Daoy (cell line): ENCODE measurements around the gene ZNF367. TPM values are rescaled to one million over a fixed set of nuclear protein-coding genes. Genes with fewer than 3 reads are reported as not detected.

ENCODE experiments used
- DNase-seq: peaks from one replicate; pipeline ENCODE4 v3.0.0-alpha.2; 2015; ENCODE audit warnings: low read depth
- total RNA-seq: library from RNA; depleted of rRNA; stranded (reverse); fragments of >200 nt; shearing (Covaris generic); gene quantifications from 2 replicates; pipeline ENCODE4 v1.2.3, GENCODE V29; 2014

The ZNF367 gene
- total RNA-seq, 1 experiment from 2014 or later = 23.8 TPM

DNA sequence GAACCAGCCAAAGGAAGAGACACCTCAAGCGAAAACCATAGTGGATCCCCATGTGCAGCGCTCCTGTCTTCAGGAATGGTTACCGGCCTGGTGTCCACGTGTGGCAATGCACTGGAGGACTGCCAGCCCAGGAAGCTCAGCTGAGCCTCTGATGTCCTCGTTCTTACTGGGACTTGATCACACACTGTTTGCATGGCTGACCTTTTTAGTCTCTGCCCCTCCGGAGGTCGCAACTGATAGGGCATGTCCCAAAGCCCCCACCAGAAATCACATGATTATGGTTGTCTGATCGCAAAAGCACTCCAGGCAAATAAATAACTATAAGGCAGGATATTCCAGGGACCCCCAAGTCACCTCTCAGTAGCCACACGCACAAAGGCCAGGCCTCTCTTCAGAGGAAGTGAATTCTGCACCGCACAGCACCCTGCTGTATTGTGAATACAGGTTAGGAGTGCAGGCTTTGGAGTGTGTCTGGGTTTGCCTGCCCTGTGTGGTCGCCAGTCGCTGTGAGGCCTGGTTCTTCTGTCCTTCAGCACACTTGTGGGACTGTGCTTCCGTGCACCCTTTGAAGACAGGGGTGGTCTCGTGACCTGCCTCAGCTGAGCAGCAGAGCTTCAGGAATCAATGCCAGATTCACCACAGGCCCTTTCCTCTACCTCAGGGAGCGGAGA is 18.4 kb upstream of the ZNF367 start:
- no peak for DNase-seq

DNA sequence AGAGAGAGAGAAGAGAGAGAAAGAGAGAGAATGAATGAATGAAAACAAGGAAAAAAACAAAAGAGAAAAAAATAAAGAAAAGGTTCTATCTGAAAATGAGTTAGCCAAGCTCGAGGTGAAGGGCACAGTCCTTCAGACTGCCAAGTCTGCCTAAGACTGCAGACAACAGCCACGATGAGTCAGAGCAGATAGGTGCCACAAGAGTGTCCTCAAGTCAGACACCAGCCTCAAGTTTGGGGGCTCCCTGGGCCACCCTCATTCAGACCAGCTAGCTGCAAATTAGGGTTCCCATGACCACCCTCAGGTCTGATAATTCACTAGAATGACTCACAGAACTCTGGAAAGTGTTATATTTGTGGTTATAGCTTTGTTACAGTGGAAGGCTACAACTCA is 17.9 kb upstream of the ZNF367 start:
- no peak for DNase-seq

DNA sequence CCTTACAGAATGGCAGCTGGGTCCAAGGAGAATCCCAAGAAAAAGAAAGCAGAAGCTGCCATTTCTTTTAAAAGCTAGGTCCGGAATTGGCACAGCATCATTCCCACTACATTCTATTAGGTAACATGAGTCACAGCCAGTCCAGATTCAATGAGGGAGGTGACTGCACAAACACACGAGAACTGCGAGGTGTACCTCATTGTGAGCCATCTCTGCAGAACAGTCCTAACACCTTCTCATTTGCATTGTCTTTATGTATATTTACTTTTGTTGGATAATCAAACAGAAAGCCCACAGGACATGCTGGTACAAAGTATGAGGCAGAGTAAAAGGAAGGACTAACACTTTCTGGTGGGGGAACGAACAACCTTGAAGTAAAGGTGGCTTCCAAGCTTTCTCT is 17.2 kb upstream of the ZNF367 start:
- no peak for DNase-seq

DNA sequence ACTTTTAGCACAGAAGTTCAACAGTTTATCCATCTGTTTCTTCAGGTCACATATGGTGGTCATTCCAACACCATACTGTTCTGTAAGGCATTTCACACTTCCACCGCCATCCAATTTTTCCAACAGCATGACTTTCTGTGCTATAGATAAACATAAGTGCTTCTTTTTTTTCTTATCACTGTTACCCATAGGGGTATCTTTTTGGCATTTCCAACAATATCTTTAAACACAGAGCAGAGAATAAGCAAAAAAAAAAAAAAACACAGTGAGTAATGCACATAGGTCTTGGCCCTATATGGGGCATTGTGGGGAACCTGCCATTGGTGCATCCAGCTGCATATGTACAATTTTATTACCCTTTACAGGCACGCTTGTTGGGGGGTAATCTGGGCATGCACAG is 12.2 kb upstream of the ZNF367 start:
- DNase-seq = no peak

DNA sequence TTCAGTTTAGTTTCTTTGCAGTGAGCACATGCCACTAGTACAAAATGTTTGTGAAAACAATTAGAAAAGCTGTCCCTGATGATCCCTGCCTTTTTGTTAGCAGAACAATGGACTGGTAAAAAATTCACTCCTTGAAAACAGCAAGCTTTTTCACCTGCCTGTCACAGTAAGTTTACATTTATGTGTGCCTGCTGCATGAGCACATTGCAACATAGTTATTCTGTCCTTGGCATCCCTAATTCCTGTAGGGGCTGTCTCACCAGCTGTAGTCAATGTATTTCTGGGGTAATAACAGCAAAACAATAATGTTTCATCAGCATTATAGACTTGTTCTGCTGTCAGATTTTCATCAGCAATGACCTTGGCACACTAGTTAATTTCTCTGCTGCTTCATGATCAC is 11.6 kb upstream of the ZNF367 start:
- DNase-seq = no peak

DNA sequence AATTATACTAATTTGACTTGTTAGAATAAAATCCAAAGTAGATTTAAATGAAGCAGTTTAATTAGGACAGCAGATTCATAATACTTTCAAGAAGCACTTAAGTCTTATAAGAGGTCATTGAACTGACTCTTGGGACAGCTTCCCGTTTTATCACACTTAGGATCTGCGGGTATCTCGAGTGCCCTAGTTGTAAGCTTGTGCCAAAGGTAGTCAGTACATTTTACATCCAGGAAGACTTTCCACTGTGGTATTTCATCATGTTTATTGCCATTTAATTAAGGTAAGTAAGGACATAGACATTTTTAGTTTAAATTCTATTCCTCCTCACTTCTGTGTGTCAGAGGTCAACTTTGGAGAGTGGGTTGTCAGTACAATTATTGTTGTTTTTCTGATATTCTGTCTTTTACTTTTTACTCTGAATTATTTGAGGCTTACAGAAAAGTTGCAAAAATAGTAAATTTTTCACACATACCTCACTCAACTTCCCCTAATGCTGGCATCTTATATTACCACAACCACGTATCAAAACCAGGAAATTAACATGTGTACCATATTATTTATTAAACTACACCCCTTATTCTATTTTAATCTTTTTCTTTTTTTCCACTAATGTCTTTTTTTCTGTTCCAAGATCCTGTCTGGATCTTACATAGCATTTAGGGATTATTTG is 7.5 kb upstream of the ZNF367 start:
- no peak for DNase-seq

DNA sequence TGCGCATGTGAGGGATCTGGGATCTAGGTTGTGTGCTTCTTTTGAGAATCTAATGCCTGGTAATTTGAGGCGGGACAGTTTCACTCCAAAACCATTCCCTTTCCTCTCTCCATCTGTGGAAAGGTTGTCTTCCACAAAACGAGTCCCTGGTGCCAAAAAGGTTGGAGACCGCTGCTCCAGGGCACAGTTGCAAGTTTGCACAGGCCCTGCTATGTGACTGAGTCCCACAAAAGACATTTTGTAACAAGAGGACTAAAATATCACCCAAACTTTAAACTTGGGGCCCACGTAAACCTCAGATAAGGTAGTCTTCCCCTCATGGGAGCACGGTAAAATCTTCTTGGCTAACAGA is 5.8 kb upstream of the ZNF367 start:
- no peak for DNase-seq

DNA sequence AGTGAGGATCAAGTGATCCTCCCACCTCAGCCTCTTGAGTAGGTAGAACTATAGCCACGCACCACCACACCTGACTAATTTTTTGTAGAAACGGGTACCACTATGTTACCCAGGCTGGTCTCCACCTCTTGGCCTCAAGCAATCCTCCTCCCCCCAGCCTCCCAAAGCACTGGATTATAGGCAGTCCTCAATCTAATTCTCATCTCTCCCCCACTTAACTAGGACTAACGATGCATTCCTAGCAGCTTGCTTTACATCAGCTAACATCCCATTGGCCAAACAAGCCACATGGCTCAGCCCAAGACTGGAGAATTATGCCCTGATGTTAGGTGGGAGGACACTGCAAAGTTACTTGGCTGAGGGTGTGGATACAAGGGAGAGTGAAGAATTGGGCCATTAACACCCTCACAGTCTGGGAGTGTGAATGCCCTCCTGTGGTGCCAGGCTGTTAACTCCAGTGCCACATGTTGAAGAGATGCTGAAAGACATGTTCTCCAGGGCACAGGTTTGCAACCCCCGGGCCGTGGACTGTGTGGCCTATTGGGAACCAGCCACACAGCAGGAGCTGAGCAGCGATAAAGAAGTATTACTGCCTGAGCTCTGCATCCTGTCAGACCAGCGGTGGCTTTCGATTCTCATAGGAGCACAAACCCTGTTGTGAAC is 5.3 kb upstream of the ZNF367 start:
- DNase-seq = no peak

DNA sequence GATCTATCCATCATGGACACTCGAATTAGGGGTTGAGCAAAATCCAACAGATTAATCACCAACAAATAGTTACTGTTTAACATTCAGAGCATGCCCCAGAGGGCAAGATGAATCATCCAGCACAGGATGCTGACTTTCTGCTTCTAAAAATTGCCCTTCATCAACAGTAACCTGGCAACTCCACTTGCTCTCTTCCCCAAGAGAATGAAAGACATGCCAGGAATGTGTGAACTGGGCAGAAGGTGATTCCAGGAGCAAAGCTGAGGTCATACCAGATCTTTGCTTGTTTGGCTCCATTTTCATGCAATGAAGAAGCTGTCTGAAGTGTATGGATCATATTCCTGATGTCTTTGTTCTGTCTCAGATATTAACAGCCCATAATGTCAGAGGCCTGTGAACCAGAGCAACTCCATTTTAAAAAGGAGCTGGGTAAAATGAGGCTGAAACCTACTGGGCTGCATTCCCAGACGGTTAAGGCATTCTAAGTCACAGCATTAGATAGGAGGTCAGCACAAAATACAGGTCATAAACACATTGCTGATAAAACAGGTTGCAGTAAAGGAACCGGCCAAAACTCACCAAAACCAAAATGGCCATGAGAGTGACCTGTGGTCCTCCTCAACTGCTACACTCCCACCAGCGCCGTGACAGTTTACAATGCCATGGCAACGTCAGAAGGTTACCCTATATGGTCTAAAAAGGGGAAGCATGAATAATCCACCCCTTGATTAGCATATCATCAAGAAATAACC is 2.5 kb upstream of the ZNF367 start:
- peak; percentile 98 for DNase-seq

DNA sequence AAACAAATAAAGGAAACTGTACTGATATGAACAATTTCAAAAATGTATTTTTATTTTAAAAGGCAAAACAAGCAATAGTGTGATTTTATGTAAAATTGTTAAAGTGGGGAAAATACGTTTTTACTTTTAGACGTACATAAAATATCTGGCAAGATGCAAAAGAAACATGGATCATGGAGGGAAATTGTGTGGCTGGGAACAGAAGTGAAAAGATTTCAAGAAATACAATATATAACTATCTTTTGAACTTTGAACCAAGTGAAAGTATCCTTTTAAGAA is 1.5 kb upstream of the ZNF367 start:
- DNase-seq = no peak

DNA sequence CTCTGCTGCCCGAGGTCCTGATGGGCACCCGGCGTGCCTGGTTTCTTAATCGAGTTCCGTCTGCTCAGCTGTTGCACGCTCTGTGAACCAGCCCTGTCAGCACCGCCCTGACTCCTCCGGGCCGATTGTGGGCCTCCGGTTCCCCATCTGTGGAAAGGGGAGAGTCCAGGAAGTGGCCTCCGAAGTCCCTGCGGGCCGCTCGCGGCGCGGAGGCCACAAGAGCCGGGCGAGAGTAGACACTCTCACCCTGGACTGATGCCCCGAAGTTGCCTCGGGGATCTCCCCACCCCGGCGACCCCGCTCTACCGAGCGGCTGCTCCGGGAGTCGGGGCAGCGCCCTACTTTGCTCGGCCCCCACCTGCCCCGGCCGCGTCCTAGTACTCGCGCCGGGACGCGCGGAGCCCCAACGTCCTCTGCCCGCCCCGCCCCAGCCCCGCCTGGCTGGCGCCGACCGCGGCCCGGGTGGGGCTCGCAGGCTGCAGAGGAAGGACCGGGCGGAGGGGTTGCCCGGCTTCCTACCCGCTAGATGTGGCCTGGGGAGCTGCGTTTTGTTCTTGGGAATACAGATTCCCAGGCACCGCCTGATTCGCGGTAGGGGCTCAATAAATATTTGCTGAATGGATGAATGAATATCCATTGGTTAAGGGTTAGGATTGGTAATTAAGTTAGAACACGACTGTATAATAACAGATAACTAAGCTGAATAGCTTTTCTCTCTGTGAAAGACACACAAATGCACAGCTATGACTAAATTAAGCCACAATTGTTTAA is 935 bp upstream of the ZNF367 start:
- peak; percentile 88 for DNase-seq

DNA sequence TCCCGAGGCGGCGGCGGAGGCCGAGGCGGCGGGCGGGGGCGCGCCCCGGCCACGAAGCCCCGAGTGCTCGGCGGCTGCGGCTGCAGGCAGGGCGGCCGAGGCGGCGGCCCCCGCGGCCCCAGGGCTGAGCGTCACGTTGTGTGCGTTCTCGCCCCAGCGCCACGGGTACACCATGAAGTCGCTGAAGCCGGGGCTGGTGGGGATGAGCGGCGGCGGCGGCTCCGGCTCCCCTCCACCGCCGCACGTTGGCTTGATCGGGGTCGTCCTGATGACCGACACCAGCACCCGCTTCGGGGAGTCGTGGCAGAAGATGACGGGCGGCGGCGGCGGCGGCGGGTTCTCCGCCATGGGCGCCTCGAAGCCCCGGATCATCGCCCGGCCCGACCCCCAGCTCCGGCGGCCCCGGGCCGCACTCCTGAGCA is 498 bp downstream of the ZNF367 start:
- no peak for DNase-seq

DNA sequence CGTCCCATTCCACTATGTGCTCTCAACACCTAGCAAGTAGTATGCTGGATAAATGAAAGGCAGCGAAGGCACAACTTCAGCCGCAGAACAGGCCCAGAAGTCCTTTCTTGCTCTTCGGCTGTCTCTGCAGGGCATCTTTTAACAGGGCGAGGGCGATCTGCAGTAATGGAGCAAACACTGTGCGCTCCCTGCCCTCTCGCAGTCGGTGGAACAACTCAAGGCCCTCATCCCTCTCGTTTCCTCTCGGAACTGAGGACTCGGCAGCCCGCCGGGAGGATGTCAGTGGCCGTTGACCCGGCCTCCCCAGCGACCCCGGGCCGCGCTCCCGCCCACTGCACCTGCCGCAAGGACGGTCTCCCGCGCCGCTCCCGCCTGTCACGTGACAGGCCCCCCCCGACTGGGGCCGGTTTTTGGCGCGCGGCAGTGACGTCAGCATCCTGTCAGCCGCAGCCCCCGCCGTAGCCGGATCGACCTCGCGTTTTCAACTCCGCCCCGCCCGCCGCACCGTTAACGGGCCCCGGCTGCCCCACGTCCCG is 1.1 kb downstream of the ZNF367 start:
- peak; percentile 94 for DNase-seq

DNA sequence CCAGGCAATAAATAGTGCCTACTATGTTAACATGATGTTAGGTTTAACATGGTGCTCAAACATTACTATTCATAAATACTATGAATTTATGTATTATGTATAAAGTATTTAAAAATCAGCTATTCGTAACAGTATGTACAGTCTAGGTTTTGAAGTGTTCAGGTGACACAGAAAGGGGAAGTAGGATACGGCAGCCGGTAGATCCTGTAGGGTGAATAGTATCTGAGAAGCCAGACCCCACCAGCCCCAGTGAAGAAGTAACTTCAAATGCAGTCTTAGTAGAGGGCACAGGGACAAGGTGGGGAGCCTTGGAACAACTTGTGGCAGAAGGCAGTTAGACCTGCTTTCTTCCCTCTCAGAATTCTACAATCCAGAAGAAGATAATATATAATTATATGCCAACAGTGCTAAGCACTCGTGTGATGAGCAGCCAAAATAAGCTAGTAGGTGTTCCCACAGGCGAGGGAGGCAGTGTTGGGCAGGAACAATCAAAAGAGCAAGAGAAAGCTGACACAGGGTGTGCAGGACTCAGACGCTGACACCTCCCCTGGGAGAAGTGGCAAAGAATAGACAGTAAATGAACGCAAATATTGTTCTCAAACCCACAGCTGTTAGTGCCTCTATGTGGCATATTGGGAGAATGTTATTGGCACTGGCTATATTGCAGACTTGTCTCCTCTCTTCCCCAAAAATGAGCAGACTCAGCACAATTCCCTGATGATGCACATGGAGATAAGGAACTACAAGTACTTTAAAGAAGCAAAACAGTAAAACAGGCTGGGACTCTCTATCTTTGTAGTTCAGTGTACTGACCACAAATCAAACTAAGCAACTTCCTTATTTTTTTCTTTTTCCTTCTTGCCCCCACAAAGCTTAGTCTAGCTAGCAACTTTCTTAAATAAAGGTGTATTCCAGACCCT is 4.6 kb downstream of the ZNF367 start:
- DNase-seq = no peak

DNA sequence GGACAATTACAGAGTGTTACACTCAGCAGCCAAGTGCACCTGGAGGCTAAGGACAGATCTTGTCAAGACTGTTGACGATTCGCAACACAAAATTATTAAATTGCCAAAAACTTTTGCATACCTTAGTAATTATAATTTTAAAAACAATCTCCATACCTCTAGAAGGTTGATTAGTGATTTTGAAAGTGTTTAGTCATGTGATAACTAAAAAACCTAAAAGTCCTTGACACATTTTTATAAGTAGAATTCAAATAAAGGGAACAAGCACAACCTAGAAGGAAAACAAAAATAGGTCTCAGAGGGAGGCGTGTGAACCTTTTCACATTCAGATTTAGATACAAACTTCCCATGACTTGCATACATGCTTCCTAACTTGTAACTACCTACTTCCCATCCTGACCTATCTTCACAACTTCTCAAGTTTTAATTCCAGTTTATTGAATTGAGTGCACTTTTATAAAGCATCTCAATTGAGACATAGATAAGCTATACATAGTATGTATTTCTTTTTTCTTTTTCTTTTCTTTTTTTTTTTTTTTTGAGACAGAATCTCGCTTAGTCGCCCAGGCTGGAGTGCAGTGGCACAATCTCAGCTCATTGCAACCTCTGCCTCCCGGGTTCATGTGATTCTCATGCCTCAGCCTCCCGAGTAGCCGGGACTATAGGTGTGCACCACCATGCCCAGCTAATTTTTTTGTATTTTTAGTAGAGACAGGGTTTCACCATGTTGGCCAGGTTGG is 5.8 kb downstream of the ZNF367 start:
- no peak for DNase-seq

DNA sequence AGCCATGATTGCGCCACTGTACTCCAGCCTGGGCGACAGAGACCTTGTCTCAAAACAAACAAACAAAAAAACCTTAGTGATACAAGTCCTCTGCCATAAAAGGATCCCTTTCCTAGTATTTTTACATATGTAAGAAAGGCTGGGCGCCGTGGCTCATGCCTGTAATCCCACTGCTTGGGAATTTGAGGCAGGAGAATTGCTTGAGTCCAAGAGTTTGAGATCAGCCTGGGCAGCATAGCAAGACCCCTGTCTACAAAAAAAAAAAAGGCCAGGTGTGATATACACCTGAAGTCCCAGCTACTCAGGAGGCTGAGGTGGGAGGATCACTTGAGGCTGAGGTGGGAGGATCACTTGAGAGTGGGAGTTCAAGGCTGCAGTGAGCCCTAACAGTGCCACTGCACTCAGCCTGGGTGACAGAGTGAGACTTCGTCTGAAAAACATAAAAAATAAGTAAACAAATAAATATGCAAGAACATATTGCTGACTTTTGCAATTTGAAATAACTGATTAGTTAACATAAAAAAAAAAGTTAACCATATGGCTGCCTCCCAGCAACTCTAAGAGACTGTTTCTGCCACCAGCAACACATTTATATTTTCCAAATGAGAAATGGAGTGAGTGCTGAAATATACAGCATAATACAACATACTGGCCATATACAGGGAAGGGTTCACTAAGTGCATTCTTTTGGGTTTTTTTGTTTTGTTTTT is 6.9 kb downstream of the ZNF367 start:
- DNase-seq = no peak

DNA sequence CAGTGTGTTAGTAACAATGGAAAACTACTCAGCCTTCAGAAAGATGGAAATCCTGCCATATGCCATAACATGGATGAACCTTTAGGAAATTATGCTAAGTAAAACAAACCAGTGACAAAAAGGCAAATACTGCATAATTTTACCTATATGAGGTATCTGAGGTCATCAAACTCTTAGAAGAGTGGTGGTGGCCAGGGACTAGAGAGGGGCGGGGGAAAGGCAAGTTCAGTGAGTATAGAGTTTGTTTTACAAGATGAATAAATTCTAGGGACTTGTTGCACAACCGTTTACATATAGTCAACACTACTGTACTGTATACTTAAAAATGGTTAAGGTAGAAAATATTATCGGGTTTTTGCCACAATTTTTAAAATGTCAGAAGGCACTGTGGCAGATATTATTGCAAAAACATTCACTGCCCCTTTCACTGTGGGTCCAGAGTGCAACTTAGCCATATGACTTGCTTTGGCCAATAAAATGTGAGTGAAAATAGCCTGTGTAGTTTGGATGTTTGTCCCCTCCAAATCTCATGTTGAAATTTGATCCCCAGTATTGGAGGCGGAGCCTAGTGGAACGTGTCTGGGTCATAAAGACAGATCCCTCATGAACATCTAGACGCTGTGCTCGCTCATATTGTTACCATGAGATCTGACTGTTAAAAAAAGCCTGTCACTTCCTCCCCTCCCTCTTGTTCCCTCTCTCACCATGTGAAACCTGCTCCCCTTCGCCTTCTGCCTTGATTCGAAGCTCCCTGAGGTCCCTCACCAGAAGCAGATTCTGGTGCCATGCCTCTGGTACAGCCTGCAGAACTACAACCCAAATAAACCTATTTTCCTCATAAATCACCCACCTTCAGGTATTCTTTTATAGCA is 9.5 kb downstream of the ZNF367 start:
- DNase-seq = no peak
